HG02678 (cell line): Measurements from ENCODE around the gene MAP3K14.
"Not testable (repeated sequence)": the region's sequence is repeated elsewhere in the genome, so short reads cannot be mapped to it uniquely, and the experiment has no call there.

ENCODE experiments used
- ATAC-seq: cut with Tn5 transposase; IDR thresholded peaks from one replicate; pipeline ENCODE4 v1.9.1; 2021; ENCODE audit warnings: mild to moderate bottlenecking, moderate library complexity; ENCODE audit not compliant: unreplicated experiment

Gene MAP3K14

DNA sequence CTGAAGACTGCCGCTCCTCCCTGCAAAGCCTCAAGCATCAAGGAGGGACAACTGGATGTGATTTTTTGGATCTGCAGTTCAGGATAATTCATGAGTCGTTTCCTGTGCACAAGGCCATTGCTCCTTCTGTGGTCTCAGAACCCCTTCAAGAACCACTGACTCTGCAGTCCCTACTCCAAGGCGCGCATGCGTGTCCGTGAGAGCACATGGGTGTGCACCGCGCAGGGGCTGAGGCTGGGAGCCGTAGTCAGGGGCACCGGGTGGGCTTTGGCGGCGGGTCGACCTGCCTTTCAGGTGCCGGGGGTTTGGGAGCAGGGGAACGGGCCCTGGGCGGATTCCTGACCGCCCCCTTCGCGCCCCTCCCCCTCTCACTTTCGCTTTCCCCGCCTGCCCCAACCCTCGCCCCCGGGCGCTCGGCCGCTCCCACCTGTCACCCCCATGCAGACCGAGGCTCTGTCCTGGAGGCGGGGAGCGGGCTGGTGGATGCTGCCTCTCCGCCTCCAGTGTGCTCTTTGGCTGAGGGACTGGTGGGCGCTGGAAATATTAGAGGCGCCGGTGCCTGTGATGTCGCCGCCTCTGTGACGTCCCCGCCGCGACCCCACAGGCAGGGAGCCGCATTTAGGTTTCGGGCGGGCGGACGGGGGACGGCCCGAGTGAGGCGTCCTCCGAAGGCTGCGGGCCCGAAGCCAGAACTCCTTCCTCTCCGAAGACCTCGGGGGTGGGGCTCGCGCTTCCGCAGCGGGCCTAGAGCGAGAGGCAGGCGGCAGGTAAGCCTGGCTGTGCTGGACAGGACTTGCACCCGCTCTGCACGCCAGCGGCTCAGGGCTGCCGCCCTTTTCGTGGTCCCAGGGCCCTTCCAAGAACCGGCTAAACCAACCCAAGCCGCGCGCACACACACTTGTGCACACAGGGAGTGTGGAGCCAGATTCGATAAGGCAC lies 55.0 kb downstream of the MAP3K14 start, which contains the start of gene SPATA32:
Gene SPATA32 (minus strand): TSS at position 518 of the 939 bp plus-strand sequence. CDS start 78 bp downstream, at position 440.
- ATAC-seq: peak; percentile 60

DNA sequence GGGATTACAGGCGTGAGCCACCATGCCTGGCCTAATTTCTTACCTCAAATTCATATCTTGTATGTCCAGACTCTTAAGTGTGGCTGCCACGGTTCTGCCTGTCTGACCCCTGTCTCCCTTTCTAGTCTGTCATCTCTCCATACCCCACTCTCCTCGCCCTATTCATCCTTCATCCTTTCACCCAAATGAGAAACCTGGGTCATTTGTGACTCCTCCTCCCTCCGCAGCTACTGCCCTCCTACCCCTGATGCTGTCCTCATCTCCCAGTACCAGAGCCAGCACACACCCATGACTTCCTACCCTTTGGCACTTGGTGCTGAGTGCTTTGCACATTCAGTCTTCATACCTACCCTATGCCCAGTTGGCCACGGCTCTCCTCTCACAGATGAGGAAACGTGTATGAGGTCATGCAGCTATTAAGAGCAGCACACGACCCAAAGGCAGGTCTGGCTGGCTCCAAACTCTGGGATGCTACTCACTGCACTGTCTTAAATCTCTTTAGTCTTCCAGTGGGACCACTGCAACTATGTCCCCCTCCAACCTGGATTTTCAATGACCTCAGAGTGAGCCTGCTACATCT lies 56.5 kb downstream of the MAP3K14 start:
- no peak for ATAC-seq

DNA sequence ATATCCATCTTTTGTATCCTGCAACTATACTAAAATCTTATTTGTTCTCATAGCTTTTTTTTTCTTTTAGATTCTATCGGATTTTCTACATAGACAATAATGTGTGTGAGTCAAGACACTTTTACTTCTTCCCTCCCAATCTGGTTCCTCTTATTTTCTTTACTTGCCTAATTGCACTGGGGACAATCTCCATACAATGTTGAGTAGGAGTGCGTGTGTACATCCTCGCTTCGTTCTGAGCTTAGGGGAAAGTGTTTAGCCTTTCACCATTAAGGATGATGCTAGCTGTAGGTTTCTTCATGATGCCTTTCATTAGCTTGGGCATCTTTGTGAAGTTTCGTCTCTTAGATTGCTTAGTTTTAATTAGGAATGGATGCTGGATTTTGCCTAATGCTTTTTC lies 57.8 kb downstream of the MAP3K14 start:
- no peak for ATAC-seq

DNA sequence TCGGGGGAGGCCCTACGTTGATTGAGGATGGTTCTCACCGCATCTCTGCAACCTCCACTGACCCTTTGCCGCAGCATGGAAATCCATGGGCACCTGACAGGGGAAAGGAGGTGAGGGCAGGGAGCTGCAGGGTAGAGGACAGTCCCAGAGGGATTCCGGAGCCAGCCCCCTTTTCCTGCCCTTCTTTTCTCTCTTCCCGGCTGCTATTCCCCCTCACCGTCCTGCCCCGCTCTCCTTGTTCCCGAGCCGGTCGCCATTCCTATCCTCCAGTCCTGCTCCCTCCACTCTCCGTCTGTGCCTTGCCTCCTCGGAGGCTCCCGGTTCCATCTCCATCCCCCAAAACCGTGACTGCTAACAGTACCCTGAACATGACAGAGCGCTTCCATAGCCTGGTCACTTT lies 59.7 kb downstream of the MAP3K14 start:
- no peak for ATAC-seq

DNA sequence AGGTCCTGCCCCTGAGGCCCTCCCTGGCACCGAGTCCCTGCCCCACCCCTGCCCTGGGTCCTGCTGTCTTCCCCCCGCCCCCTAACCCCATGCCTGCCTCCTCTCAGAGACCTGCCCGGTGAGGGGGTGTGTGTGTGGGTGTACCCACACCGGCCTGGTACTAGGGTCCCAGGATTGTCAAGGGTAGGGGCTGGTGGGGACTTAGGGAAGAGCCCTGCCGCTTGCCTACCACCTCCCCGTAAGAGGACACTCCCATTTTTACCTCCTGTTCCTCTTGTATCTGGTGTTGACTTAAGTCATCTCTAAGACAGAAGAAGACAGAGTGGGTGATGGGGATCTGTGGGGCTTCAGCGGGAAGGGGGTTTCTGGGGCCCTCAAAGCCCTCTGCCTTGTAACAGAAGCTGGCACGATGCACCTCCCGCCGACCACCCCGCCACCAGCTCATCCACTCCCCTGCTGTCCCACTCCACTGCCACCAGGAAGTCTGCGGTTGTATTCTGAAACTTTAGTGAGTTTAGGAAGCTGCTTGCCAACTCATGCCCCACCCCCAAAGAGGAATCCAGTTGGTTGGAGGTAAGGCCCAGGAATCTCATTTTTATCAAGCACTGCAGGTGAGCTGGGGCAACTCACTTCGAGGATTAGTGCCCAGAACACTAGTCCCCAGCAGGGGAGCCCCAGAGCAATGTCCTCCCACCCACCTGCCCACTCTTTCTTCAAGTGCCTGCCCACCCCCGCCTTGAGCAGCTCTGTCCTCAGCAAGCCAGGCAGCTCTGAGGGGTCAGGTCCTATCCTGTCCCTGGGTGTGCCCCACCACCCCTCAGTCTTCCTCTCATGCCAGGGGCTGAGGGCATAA lies 60.5 kb downstream of the MAP3K14 start:
- ATAC-seq: no peak

DNA sequence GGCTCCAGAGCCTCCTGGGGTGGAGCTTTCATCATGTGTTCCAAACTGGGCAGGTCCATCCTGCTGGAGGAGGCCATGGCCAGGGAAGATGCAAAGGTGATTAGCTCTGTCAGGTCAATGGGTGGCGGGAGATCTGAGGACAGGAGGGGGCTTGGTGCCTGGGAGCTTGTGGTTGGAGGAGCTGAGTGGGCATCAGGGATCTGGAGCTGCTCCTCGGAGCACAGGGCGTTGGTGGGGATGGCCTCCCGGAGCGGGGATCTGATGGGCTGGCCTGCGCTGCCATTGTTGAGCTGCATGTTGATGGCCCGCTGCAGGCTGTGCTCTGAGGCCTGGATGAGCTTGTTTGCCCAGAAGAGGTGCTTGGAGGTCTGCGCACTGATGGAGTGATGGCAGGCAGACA lies 61.5 kb downstream of the MAP3K14 start:
- ATAC-seq: no peak

DNA sequence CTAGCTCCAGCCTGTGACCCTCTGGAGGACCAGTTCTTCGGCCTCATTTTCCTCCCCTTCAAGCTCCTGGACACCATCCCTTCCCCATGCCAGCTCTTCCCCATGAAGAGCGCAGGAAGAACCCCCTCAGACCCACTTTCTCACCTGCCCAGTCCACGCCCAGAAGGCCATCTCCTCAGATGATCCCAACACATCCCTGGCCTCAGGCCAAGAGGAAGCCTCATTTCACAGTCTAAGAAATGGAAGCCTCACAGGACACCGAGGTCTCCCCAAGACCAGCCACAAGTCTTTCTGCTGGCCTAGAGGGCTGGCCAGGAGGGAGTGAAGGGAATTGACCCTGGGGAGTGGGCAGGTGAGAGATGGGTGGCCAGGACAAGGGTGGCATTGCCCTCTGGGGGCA lies 62.9 kb downstream of the MAP3K14 start:
- ATAC-seq: no peak

DNA sequence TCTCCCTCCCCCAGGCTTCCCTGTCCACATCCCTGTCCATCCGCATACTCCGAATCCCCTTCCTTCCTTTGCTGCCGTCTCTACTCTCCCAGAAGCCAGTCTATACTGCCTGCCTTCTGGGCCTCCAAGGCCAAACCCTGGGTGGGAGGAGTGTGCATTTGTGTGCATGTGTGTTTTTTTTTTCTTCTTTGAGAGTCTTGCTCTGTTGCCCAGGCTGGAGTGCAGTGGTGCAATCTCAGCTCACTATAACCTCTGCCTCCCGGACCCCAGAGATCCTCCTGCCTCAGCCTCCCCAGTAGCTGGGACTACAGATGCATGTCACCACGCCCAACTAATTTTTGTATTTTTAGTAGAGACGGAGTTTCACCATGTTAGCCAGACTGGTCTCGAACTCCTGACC lies 63.6 kb downstream of the MAP3K14 start:
- not testable (repeated sequence) for ATAC-seq

DNA sequence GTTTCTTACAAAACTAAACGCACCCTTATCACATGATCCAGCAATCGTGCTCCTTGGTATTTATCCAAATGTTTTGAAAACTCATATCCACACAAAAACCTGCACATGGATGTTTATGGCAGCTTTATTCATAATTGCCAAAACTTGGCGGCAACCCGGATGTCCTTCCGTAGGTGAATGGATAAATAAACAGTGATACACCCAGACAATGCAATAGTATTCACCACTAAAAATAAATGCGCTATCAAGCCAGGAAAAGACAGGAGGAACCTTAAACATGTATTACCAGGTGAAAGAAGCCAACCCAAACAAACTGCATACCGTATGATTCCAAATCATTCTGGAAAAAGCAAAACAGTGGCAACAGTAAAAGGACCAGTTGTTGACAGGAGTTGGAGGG lies 64.9 kb downstream of the MAP3K14 start:
- ATAC-seq: no peak

DNA sequence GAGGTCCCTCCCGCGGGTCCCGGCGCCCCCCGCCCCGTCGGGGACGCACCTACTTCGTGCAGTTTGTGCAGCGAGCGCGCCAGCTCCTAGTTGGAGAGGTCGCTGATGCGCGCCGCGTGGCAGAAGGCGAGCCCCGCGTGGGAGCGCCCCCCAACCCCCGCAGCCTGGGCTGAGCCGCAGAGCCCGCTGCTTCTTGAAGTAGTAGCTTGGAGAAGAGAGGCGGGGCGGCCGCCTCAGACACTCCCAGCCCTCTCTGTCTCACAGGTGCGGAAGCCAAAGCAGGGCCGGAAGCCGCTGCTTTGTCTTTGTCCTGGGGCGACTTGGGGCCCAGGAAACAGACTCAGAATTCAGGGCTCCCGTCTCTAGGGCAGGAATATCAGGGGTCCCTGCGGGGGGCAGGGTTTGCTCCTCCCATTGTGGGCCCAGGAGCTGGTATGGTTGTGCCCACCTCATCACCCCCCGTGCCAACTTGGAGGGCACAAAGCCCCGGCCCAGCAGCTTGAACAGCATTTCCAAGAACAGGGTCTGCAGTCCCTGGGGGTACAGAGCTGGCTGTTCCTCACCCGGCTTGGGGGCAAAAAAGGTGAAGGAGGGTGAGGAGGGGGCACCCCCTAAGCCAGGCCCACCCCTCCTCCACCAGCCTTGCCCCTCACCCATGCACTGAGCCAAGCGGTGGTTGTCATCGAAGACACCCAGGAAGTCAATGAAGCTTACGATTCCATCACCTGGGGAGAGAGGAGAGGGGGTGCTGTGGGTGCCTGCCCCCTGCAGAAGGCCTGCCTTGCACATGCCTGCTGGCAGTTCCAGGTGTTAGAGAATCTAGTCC lies 68.5 kb downstream of the MAP3K14 start:
- ATAC-seq: peak; percentile 43

- ATAC-seq: peak; percentile 83
Measured at GRCh38 chr17:45247429-45248131, 69.2 kb downstream of the MAP3K14 start.

GRCh38 chr17:45246861-45247428 lies 69.9 kb downstream of the MAP3K14 start:
- no peak for ATAC-seq

GRCh38 chr17:45246338-45246737 lies 70.5 kb downstream of the MAP3K14 start:
- ATAC-seq: no peak

DNA sequence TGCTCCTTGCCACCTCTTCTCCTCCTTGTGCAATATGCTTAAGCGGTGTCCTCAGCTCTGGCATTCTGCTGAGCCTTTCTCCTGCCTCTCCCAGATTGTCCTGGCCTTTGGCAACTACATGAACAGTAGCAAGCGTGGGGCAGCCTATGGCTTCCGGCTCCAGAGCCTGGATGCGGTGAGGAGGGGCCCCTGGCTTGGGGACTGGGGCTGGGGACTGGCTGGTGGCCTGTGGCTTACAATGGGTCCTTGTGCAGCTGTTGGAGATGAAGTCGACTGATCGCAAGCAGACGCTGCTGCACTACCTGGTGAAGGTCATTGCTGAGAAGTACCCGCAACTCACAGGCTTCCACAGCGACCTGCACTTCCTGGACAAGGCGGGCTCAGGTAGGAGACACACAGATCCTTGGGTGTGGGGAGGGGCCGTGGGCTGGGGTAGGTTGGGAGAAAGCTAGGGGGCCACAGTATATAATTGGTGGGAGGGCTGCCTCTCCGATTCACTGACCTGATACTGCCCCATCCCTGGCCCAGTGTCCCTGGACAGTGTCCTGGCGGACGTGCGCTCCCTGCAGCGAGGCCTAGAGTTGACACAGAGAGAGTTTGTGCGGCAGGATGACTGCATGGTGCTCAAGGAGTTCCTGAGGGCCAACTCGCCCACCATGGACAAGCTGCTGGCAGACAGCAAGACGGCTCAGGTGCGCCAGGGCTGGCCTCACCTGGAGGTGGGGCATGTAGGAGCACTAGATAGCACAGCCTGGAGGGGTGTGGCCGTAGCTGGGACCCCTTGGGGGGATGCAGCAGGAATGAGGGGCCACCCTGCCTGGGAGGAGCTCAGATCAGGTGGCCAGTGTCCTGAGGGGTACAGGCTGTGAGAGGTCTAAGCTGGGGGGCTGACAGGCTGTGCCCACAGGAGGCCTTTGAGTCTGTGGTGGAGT lies 71.8 kb downstream of the MAP3K14 start:
- no peak for ATAC-seq

DNA sequence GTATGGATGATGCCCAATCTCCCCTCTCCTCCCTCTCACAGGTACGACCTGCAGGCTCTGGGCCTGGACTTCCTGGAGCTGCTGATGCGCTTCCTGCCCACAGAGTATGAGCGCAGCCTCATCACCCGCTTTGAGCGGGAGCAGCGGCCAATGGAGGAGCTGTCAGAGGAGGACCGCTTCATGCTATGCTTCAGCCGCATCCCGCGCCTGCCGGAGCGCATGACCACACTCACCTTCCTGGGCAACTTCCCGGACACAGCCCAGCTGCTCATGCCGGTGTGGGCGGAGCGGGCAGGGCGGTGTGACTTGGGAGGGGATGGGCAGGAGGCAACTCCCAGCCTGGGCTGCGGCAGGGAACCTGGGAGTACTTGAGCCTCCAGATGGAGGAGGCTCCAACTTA lies 73.1 kb downstream of the MAP3K14 start:
- no peak for ATAC-seq

DNA sequence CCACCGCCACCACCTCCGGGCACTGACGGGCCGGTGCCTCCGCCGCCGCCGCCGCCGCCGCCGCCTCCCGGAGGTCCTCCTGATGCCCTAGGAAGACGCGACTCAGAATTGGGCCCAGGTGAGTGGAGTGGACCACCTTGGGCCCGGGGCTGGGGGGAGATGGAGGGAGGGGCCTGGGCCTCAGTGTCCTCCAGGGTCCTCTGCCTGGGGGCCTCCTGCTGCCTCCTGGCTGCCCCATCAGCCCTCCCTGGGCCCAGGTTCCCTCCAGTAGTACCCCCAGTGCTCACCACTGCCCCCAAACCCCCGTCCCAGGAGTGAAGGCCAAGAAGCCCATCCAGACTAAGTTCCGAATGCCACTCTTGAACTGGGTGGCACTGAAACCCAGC lies 74.8 kb downstream of the MAP3K14 start:
- ATAC-seq: no peak

GRCh38 chr17:45241328-45242028 lies 75.3 kb downstream of the MAP3K14 start:
- no peak for ATAC-seq

- ATAC-seq: no peak
Measured at GRCh38 chr17:45240905-45241327, 75.9 kb downstream of the MAP3K14 start.
